IPS-18c (cell line): ENCODE measurements around the gene GZMM.

Source experiments
- H3K4me3 ChIP-seq: 2 replicates; pipeline ENCODE4 v1.7.0; 2013; ENCODE audit warnings: low read depth, mild to moderate bottlenecking, low read length, moderate library complexity; ENCODE audit not compliant: insufficient read depth
- H3K9me3 ChIP-seq: one replicate; pipeline ENCODE4 v1.6.1; 2013; ENCODE audit warnings: mild to moderate bottlenecking, low read length, moderate library complexity; ENCODE audit not compliant: control insufficient read depth, insufficient read depth

GZMM gene

DNA sequence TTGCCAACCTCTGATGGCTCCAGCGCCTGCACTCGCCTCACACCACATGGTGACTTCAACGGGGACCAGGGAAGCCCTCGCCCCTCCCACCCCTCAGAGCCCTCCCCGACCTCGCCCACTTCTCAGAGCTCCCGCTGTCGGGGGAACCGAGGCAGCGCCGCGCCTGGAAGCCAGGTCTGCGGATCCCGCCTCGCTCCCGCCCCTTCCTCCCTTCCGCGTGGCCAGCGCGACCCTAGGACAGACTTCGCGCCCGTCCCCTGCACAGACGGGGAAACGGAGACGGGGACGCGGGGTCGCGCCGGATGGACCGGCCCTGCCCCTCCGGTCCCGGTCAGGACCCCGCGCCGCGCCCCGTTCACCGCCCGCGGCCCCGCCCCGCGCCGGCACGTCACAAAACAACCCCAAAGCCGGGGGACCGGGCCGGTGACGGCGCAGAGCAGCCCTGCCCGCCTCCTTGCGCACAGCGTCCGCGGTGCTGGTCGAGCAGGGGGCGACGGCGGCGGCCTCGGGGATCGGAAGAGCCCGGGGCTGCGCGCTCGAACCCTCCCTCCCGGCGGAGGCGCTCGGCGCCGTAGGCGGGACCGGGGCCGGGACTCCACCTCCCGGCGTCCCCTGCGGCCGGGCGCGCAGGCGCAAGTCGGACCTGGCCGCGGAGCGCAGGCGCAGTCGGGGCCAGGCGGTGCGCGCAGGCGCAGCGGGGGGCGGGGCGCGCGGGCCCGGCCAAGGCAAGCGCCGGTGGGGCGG lies 12.7 kb upstream of the GZMM start:
- Histone ChIP-seq H3K9me3 (no peaks in the 10 kb centered on the region), H3K4me3 (peak overlapping the region; percentile 86)

DNA sequence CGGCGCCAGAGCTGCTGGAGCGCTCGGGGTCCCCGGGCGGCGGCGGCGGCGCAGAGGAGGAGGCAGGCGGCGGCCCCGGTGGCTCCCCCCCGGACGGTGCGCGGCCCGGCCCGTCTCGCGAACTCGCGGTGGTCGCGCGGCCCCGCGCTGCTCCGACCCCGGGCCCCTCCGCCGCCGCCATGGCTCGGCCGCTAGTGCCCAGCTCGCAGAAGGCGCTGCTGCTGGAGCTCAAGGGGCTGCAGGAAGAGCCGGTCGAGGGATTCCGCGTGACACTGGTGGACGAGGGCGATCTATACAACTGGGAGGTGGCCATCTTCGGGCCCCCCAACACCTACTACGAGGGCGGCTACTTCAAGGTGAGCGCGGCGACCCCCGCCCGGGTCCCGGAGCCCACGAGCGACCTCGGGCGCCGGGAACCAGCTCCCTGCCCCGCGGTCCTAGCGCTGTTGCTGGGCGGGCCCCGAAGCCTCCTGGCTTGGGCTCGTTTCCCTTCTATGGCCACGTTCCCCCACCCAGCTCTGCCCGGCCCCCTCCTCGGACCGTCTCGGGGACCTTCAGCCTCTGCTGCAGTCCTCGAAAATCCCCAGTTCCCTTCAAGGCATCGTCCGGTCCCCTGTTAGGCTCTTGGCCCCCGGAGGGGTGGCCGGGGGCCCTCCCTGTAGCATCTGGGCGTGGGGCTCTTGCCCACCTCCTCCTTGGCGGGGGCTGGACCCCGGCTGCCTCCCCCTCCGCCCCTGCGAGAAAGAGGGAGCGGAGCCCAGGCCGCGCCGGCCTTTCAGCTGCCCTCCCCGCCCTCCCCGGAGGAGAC lies 11.9 kb upstream of the GZMM start, which contains the start of gene CDC34:
Gene CDC34 (plus strand): TSS at position 8 of the 808 bp plus-strand sequence. CDS start 172 bp downstream, at position 180.
- Histone ChIP-seq H3K4me3 (peak within 1 kb of the TSS; percentile 92), H3K9me3 (no peaks in the 10 kb centered on the region)

DNA sequence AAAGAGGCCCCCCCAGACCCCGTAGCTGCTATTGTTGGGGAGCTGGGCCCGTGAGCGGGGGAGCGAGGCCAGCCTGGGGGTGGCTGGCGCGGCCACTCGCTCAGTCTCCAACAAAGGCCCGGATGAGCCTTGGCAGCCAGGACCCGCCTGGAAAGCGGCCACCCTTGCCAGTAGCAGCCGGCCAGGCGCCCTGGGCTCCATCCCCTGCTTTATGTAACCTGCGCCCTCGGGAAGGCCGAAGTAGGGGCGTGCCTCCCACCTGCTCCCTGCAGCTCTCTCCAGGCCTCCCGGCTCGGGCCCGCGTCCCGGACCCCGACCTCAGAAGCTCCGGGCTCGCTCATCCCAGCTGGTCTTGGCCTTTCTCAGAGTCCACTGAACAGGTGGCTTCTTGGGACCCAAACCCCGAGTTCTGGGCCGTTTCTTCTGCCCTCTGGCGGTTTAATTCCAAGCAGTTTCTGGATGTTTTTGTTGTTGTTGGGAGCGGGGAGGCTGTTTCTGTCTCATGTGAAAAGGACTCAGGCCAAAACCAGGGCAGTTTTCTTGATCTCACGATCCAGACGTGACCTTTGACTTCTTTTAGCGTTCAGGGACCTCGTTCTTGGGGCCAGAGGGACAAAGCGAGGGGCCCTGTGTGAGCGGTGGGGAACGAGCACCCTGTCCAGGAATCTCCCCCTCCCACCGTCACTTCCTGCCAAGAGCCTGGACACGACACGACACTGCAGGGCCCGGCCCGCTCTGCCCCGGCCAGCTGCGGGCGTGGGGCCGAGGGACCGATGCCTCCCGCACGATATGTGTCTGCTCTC lies 11.1 kb upstream of the GZMM start:
- no peaks in the 10 kb centered on the region for H3K9me3 ChIP-seq
- H3K4me3 ChIP-seq, result peak overlapping the region; percentile 92

DNA sequence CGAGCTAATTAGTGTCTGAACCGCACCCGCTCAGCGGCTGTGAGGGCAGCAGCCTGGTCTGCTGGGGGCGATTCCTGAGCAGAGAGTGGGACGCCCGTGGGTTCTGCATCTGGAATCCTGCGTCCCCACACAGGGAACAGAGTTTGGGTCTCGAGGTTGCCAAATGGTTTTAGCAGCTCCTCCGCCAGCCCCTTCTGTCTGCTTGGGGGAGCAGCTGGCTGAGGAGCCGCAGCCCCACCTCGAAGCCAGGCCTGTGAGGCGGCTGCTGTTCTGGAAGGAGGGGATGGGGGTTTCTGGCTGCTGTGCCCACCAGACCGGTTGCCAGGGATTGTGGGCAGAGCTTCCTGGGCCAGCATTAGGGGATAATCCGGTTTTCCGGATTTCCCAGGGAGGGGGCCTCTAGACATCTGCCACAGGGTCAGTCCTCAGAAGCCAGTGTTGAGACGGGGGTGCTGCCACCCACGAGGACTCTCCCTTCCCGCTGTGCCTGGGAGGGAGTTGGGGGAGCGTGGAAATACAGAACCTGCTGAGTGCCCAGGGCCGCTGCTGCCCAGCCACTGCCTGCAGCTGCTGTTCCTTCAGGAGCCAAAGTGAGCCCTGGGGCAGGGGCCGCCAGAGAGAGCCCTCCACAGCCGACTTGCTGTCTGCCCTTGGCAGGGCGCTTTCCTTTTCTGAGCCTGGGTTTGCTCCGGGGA lies 10.3 kb upstream of the GZMM start:
- Histone ChIP-seq H3K9me3 (no peaks in the 10 kb centered on the region), H3K4me3 (peak overlapping the region; percentile 92)

DNA sequence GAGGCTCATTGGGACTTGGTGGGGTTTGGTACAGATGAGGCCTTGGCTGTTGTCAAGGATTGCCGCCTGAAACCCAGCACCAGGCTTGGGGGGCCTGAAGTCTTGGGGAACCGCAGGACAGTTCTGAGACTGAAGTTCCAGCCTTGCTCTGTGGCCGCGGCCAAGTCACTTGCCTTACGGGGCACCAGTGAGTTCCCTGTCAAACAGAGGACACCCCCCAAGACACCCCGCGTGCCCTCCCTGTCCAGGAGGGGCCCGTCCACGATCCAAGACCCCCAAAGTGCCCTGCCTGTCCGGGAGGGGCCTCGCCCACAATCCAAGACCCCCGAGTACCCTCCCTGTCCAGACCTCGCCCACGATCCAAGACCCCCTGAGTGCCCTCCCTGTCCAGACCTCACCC lies 9.8 kb upstream of the GZMM start:
- Histone ChIP-seq H3K9me3 (no peaks in the 10 kb centered on the region), H3K4me3 (no peak overlapping the region)

DNA sequence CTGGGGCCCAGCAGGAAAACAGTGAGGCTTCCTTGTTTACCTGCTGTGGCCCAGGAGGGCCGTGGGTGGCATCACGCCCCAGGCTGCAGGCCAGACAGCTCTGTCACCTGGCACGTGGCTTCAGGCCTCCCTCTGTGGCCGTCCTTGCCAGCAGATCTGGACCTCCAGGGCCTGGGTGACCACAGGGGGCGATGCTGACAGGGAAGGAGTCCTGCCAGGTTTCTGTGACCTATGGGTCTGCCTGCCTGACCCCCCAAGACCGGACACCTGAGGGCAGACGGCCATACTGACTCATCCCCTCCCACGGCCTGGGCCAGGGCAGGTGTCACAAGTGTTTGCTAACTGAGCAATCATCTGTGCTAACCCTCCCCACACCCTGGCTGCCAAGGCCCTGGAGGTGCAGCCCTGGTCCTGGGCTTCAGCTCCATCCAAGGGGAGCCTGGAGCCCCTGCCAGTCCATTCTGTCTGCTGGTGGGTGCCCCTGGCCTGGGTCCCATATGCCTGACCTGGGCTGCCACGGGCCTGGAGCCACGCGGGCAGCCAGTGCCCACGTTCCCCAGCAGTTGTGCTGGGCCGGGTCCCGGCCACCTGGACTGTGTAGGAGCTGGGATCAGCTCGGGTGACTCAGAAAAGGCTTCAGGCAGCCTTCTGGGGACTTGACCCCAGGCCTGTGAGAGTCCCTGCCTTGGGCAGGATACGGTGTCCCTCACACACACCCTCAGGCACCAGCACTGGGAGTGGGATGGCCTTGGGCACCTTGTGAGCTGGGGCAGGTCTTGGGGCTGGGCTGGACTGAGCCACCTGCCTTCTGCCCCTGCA lies 8.6 kb upstream of the GZMM start:
- H3K4me3 ChIP-seq, result no peak overlapping the region
- no peaks in the 10 kb centered on the region for H3K9me3 ChIP-seq

DNA sequence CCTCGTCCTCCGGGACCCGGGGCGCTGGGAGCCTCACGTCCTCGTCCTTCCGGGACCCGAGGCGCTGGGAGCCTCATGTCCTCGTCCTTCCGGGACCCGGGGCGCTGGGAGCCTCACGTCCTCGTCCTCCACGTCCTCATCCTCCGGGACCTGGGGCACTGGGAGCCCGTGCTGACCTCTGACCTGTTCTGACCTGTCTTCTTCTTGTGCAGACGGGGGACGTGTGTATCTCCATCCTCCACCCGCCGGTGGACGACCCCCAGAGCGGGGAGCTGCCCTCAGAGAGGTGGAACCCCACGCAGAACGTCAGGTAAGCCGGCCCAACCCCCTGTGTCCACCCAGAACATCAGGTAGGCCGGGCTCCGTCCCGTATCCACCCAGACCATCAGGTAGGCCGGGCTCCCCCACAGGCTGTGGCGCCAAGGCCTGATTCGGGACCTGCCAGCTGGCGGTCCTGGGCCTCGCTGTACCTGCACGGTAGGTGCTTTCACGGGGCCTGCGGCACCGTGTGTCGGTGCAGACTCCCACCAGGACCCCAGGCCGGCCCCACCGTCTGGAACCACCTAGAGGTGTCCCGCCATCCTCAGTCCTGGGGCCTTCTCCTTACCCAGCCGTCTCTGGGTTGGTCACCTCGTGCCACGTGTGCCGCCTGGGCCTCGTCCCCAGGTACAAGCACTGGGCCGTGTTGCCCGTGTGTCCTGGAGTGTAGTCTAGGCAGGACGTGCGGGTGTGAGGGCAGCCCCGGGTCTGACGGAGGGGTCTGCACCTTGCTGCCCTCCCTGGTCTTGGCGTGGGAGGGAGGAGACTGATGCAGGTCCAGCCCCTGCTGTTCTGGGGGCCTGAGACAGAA lies 7.6 kb upstream of the GZMM start:
- Histone ChIP-seq H3K9me3 (no peaks in the 10 kb centered on the region), H3K4me3 (no peak overlapping the region)

DNA sequence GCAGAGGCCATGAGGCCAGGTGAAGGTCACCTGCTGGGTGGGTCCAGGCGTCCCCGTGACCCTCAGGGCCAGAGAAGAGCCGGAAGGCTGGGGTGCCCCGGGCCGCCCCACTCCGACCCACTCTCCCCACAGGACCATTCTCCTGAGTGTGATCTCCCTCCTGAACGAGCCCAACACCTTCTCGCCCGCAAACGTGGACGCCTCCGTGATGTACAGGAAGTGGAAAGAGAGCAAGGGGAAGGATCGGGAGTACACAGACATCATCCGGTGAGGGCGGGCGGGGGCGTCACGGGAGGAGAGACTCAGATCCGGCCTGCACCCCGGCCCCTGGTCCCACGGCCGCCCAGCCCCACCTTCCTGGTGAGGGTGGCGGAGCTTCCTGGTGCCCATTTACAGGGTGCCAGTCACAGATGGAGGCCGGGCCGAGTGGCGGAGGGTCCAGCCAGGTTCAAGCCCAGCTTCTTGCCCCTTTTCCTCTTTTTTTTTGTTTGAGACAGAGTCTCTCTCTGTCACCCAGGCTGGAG lies 6.9 kb upstream of the GZMM start:
- Histone ChIP-seq H3K9me3 (no peaks in the 10 kb centered on the region), H3K4me3 (no peak overlapping the region)

DNA sequence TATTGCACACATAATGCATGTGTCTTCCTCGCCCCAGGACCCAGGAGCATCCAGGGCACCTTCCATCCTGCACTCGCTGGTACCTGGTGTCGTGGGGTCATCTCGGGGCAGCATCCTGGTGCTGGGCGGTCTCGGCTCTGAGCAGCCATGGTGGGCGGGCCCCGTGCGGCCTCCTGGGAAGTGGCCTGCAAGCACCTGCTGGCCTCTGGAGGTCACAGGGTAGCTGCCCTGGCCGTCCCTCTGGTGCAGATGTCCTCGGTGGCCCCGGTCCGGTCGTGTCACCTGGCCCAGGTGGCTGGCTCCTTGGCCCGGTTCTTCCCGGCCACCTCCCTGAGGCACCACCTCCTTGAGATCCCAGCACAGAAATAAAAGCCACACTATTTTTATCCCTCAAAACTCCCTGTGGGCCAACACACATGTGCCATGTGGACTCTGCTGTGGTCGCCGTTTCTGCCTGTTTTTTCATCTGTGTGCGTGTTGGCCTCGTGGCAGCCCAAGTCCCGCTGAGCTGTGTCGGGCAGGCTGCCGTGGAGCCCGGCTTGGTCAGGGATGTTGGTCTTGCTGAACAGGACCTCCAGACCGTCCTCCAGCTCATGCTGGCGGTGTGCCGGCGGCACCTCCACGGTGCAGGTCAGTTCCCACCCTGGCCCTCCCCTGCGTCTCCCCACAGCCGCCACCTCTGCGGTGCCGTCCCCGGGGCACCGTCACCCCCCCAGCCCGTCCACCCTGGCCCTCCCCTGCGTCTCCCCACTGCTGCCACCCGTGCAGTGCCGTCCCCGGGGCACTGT lies 5.0 kb upstream of the GZMM start:
- Histone ChIP-seq H3K9me3 (no peaks in the 10 kb centered on the region), H3K4me3 (no peak overlapping the region)

DNA sequence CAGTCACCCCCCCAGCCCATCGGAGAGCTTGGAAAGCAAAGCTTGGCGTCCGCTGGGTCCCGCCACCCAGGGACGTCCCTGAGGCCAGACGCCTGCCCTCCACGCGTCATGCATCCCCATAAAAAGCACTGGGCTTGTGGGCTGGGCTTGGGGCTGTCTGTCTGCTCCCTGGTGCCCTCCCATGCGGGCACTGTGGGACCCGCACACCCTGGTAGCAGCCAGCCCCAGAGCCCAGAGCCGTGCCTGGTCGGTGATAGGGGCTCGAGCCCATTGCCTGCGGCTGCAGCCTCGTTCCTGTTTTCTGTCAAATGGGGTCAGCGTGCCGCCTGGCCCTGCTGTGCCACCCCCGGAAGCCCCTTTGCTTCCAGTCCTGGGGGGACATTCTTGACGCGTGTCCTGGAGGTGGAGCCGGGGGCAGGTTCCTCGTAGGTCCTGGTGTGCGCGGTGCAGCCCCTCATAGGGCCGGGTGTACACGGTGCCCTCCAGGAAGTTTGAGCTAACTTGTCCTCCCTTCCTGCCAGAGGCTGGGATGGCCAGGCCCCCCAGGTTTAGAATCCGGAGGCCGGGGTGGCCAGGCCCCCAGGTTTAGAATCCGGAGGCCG lies 4.3 kb upstream of the GZMM start:
- H3K9me3 ChIP-seq, result no peaks in the 10 kb centered on the region
- H3K4me3 ChIP-seq, result no peak overlapping the region

DNA sequence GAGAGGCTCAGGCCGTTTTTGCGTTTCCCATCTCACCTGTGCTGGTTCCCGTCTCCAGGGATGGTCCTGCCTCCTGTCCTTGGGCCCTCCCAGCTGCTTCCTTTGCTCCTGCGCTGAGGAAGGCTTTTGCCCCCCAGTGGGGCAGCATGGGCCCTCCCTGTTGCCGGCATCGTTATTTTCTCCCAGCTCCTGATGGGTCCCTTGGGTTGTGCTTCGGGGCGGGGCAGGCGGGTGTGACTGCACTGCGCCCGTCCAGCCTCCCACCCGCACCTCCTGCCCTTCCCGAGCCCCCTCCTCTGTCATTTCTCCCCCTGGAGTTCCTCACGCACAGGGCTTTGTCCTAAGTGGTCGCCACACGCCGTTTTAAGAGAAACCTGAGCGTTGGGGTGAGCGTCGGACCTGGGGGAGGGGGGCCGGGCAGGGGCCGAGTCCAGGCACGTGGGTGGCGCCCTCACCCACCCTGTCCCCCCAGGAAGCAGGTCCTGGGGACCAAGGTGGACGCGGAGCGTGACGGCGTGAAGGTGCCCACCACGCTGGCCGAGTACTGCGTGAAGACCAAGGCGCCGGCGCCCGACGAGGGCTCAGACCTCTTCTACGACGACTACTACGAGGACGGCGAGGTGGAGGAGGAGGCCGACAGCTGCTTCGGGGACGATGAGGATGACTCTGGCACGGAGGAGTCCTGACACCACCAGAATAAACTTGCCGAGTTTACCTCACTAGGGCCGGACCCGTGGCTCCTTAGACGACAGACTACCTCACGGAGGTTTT lies 2.8 kb upstream of the GZMM start:
- Histone ChIP-seq H3K4me3 (no peak overlapping the region), H3K9me3 (no peaks in the 10 kb centered on the region)

DNA sequence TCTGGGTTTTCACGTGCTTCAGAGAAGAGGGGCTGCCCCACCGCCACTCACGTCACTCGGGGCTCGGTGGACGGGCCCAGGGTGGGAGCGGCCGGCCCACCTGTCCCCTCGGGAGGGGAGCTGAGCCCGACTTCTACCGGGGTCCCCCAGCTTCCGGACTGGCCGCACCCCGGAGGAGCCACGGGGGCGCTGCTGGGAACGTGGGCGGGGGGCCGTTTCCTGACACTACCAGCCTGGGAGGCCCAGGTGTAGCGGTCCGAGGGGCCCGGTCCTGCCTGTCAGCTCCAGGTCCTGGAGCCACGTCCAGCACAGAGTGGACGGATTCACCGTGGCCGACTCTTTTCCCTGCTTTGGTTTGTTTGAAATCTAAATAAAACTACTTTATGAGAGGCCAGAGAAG lies 2.2 kb upstream of the GZMM start:
- no peaks in the 10 kb centered on the region for H3K9me3 ChIP-seq

DNA sequence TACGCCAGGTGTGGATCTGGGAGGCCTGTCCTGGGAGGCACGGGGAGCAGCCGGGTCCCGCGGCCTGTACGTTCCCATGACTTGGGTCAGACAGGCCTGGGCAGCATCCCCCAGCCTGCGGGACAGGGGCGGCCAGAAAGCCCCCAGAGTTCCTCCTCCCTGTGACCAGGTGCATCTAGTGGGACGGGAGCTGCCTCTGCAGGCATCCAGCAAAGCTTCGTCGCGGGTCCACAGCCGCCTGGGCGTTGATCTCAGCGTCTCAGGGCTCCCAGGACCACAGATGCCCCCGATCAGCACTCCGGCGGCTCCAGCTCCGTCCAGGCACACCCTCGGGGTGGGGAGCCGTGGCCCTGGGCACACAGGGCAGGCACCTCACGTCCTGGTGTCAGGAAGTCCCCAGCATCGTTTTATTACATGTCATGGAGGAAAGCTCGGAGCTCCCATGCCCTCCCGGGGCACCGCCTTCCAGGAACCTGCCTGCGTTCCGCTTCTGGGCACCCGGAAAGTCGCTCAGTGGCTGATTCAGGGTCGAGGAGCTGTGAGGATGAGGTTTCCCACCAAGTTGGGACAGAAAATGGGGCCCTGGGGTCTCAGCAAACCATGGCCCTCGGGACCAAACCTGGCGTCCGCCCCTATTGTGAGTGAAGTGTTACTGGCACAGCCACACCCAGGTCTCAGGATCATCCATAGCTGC lies 1.5 kb upstream of the GZMM start:
- H3K9me3 ChIP-seq, result no peaks in the 10 kb centered on the region
- no peak overlapping the region for H3K4me3 ChIP-seq

More for the DNA sequence above, 2.2 kb upstream of the GZMM start:
- no peak overlapping the region for H3K4me3 ChIP-seq
